Endodermal cell (in vitro differentiated cells): ENCODE results near the gene NRARP. TPM values are rescaled to one million over a fixed set of nuclear protein-coding genes. Genes with fewer than 3 reads are reported as not detected.

Experiments
- DNase-seq: peaks from one replicate; pipeline ENCODE4 v3.0.0-alpha.2; 2017
- H3K27ac ChIP-seq: 2 replicates; pipeline ENCODE4 v1.5.1; 2013; ENCODE audit warnings: mild to moderate bottlenecking, low read depth, low read length, moderate library complexity
- H3K27me3 ChIP-seq: 2 replicates; pipeline ENCODE4 v1.6.1; 2013; ENCODE audit warnings: mild to moderate bottlenecking, low read length, moderate library complexity; ENCODE audit not compliant: insufficient read depth, control insufficient read depth, poor library complexity, severe bottlenecking
- H3K36me3 ChIP-seq: 2 replicates; pipeline ENCODE4 v1.7.0; 2013; ENCODE audit warnings: mild to moderate bottlenecking, low read length, moderate library complexity; ENCODE audit not compliant: control insufficient read depth, insufficient read depth
- H3K4me1 ChIP-seq: one replicate; pipeline ENCODE4 v1.7.0; 2013; ENCODE audit warnings: low read length; ENCODE audit not compliant: control insufficient read depth, insufficient read depth
- H3K4me3 ChIP-seq: 2 replicates; pipeline ENCODE4 v1.5.1; 2013; ENCODE audit warnings: mild to moderate bottlenecking, low read length, moderate library complexity
- H3K9ac ChIP-seq: 2 replicates; pipeline ENCODE4 v1.6.1; 2013; ENCODE audit warnings: mild to moderate bottlenecking, low read length, moderate library complexity; ENCODE audit not compliant: poor library complexity, severe bottlenecking; ENCODE audit errors: extremely low read depth
- H3K9me3 ChIP-seq: 2 replicates; pipeline ENCODE4 v1.6.1; 2013; ENCODE audit warnings: mild to moderate bottlenecking, low read length, moderate library complexity; ENCODE audit not compliant: control insufficient read depth
- H3K27ac Mint-ChIP-seq: 2 replicates; pipeline ENCODE4 v1.8.0; 2020; ENCODE audit warnings: mixed read lengths
- H3K27me3 Mint-ChIP-seq: 2 replicates; pipeline ENCODE4 v1.8.0; 2021; ENCODE audit warnings: mild to moderate bottlenecking, mixed read lengths; ENCODE audit not compliant: insufficient read depth
- H3K36me3 Mint-ChIP-seq: 2 replicates; pipeline ENCODE4 v1.8.0; 2020; ENCODE audit warnings: low read depth, mixed read lengths
- H3K4me1 Mint-ChIP-seq: 2 replicates; pipeline ENCODE4 v1.8.0; 2020; ENCODE audit warnings: mixed read lengths
- H3K4me3 Mint-ChIP-seq: 2 replicates; pipeline ENCODE4 v1.8.0; 2020; ENCODE audit warnings: mild to moderate bottlenecking, moderate library complexity, mixed read lengths
- H3K9me3 Mint-ChIP-seq: 2 replicates; pipeline ENCODE4 v1.8.0; 2020; ENCODE audit warnings: mild to moderate bottlenecking, mixed read lengths
- WGBS, 2 experiments: methylation state at CpG; one replicate each; pipeline versions ENCODE4 v1.1.5 to v1.1.7; 2013; ENCODE audit warnings: missing lambda C conversion rate in 2 of 2, mixed read lengths in 1 of 2; ENCODE audit not compliant: insufficient coverage in 1 of 2, insufficient read length in 1 of 2; 5-methylcytosine and 5-hydroxymethylcytosine counted together
- total RNA-seq, 2 donors: library from RNA; stranded (reverse); fragmentation: NEBNext Ultra II Directional in 1 of 2; extraction: Animal tissue kit (Norgen Biotek cat#: 25700) in 1 of 2; gene quantifications; 2 replicates in 1 of 2; 3 replicates in 1 of 2; pipeline ENCODE4 v1.2.1, GENCODE V29; 2021
- TF ChIP-seq, protein P1 (sequence below): fragments of 200-600 bp; sonication (generic); conservative IDR thresholded peaks from 2 replicates; pipeline ENCODE4 v1.5.0; 2021; ENCODE audit warnings: antibody characterized with exemption, mild to moderate bottlenecking

Gene NRARP
- total RNA-seq, 2 donors from 2014 or later = 12.1 to 12.9 TPM

DNA sequence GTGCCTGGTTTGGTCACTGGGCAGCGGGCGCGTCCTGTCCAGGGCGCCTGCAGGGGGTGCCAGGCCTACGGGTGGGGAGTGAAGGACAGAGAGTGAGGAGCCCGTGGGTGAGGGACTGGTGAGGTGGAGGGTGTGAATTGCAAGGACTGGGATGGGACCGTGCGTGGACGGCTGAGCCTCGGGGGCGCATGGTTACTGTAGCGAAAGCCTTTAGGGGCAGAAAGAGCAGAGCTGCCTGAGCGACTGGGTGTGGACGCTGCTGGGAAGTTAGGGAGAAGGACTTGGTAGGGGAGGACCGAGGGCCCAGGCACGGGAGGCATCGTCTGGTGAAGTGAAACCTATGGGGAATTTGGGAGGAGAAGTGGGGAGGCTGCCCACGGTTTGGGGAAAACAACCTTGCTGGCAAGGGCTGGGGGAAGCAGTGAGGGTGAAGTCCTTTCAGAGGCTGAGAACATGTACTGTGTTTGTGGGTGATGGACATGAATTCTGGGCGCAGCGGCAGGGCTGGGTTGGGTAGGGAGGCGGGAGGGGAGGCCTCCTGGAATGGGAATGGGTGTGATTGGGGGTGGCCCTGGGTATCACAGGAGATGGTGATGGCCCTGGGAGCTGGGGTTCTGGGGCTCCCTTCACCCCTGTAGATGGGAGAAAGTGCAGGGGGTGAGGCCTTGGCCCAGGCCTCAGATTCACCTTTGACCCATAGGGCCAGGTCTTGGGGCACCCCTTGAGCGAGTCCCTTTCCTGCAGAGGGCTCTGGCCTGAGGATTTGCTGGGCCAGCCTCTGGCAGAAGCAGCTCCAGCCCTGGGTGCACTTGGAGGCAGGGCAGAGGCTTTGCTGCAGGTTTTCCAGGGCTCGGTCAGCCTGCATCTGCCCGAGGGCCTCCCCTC, 26.2 kb downstream of the NRARP start:
- DNase-seq = peak; percentile 47
- Histone ChIP-seq H3K4me1 (peaks cover 10% of the 10 kb centered on the region), H3K4me3 (no peak overlapping the region), H3K27me3 (no peaks in the 10 kb centered on the region), H3K9ac (no peak overlapping the region), H3K9me3 (no peaks in the 10 kb centered on the region), H3K36me3 (peaks cover 12% of the 10 kb centered on the region), H3K27ac (no peak overlapping the region)
- no peaks in the 10 kb centered on the region for H3K9me3 Mint-ChIP-seq
- peaks cover 20% of the 10 kb centered on the region for H3K4me1 Mint-ChIP-seq
- H3K4me3 Mint-ChIP-seq = no peak overlapping the region
- H3K27me3 Mint-ChIP-seq = peaks cover 2% of the 10 kb centered on the region
- 91 to 96% methylated on average over 9 to 24 of the region's 24 CpGs for WGBS, 2 experiments
- TF ChIP-seq, protein P1, sequence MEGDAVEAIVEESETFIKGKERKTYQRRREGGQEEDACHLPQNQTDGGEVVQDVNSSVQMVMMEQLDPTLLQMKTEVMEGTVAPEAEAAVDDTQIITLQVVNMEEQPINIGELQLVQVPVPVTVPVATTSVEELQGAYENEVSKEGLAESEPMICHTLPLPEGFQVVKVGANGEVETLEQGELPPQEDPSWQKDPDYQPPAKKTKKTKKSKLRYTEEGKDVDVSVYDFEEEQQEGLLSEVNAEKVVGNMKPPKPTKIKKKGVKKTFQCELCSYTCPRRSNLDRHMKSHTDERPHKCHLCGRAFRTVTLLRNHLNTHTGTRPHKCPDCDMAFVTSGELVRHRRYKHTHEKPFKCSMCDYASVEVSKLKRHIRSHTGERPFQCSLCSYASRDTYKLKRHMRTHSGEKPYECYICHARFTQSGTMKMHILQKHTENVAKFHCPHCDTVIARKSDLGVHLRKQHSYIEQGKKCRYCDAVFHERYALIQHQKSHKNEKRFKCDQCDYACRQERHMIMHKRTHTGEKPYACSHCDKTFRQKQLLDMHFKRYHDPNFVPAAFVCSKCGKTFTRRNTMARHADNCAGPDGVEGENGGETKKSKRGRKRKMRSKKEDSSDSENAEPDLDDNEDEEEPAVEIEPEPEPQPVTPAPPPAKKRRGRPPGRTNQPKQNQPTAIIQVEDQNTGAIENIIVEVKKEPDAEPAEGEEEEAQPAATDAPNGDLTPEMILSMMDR = no peak
- H3K36me3 Mint-ChIP-seq = peaks cover 13% of the 10 kb centered on the region
- peak overlapping the region; percentile 76 for H3K27ac Mint-ChIP-seq

DNA sequence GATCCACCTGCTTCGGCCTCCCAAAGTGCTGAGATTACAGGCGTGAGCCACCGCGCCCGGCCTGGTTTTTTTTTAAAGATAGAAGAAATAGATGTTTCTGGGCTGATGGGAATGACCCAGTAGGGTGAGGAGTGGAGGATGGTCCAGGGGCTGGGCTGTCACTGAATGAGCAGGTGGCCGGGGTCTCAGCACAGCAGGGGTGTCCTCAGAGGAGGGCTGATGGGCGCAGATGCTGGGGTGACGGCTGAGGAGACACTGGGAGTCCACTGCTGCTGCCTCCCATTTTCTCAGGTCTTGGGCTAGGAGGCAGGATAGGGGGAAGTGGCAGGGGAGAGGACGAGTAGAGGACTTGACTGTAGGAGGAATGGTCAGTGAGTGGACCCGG, 26.9 kb downstream of the NRARP start:
- TF ChIP-seq, protein P1 = no peak
- Histone ChIP-seq H3K4me1 (peaks cover 10% of the 10 kb centered on the region), H3K9me3 (no peaks in the 10 kb centered on the region), H3K4me3 (no peak overlapping the region), H3K9ac (no peak overlapping the region), H3K36me3 (peaks cover 12% of the 10 kb centered on the region), H3K27ac (no peak overlapping the region), H3K27me3 (no peaks in the 10 kb centered on the region)
- Mint-ChIP-seq H3K4me3 (no peak overlapping the region), H3K27me3 (peaks cover 2% of the 10 kb centered on the region), H3K4me1 (peaks cover 20% of the 10 kb centered on the region), H3K27ac (peak overlapping the region; percentile 76), H3K36me3 (peaks cover 13% of the 10 kb centered on the region), H3K9me3 (no peaks in the 10 kb centered on the region)
- WGBS, 2 experiments = 80 to 95% methylated on average over 1 to 10 of the region's 10 CpGs
- DNase-seq = no peak

DNA sequence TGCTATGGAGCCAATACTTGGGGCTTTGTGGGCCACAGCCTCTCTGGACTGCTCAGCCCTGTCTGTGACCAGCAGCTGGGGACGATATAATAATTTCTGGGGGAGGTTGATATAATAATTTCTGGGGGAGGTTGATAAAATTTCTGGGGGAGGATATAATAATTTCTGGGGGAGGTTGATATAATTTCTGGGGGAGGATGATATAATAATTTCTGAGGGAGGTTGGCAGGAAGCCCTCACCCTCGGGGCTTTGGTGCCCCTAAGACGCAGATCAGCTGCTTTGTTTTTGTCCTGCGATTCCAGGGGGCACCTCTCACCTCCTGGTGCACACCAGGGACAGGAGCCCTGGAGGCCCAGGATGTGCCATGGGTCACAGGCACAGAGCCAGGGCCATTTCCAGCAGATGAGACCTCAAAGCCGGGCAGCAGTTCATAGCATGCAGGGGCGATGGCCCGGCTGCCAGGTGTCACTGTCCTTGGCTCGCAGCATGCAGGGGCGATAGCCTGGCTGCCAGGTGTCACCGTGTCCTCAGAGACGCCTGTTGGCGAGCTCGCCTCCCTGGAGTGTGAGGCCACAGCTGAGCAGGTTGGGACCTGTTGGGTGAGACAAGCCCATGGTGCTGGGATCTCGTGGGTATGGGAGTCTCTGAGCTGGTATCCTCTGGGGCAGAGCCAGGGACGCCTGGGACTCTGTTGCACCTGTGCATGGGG, 28.3 kb downstream of the NRARP start:
- peaks cover 24% of the 10 kb centered on the region for H3K36me3 ChIP-seq
- no peaks in the 10 kb centered on the region for H3K9me3 ChIP-seq
- no peak overlapping the region for H3K4me3 ChIP-seq
- Mint-ChIP-seq H3K4me3 (no peak overlapping the region), H3K9me3 (no peaks in the 10 kb centered on the region), H3K4me1 (peaks cover 20% of the 10 kb centered on the region), H3K36me3 (peaks cover 25% of the 10 kb centered on the region), H3K27me3 (no peaks in the 10 kb centered on the region), H3K27ac (no peak overlapping the region)
- H3K4me1 ChIP-seq = peaks cover 10% of the 10 kb centered on the region
- H3K27ac ChIP-seq = no peak overlapping the region
- no peaks in the 10 kb centered on the region for H3K27me3 ChIP-seq
- no peak overlapping the region for H3K9ac ChIP-seq
- WGBS, 2 experiments = 87 to 92% methylated on average over 12 to 15 of the region's 15 CpGs
- DNase-seq = no peak
- TF ChIP-seq, protein P1 = no peak
